IMR-90 (cell line): ENCODE results near the gene MBD1. TPM values are rescaled to one million over a fixed set of nuclear protein-coding genes. Genes with fewer than 3 reads are reported as not detected.

Experiments used
- ATAC-seq: fragments of 200-7000 bp; cut with Tn5 transposase; 2 replicates; pipeline ENCODE4 v1.9.1; 2020; ENCODE audit warnings: low read depth, mild to moderate bottlenecking, moderate library complexity
- BruUV-seq: library from RNA; stranded (reverse); fragments of 400-500 nt; replicated peaks from 2 replicates; lab custom pipeline; 2021; lab: Mats Ljungman, UMichigan
- CTCF ChIA-PET: fragments of 300-600 bp; formaldehyde crosslinking; extraction: SDS; loops from one replicate; lab custom pipeline; 2021; ENCODE audit warnings: antibody characterized with exemption; lab: Yijun Ruan, JAX
- POLR2A ChIA-PET: fragments of 300-600 bp; sonication (Branson Sonifier 250); formaldehyde crosslinking; loops from one replicate; lab custom pipeline; 2022; ENCODE audit warnings: antibody characterized with exemption; ENCODE audit not compliant: unreplicated experiment; lab: Charles Lee
- DNase-seq: peaks from one replicate; pipeline ENCODE4 v3.0.0; 2013
- H2AFZ ChIP-seq: replicated peaks from 2 replicates; pipeline ENCODE3; 2013; ENCODE audit warnings: low read length, mild to moderate bottlenecking; ENCODE audit not compliant: poor library complexity
- H2AK5ac ChIP-seq: 2 replicates; pipeline ENCODE4 v1.6.1; 2013; ENCODE audit warnings: low read depth, low read length, inconsistent platforms
- H2AK9ac ChIP-seq: replicated peaks from 2 replicates; pipeline ENCODE3; 2013; ENCODE audit warnings: mild to moderate bottlenecking, low read depth, low read length, moderate library complexity; ENCODE audit not compliant: poor library complexity
- H2BK120ac ChIP-seq: 2 replicates; pipeline ENCODE4 v1.6.1; 2013; ENCODE audit warnings: low read depth, low read length, inconsistent platforms
- H2BK15ac ChIP-seq: 3 replicates; pipeline ENCODE4 v1.6.1; 2013; ENCODE audit warnings: low read depth, low read length, inconsistent platforms
- H2BK20ac ChIP-seq: 2 replicates; pipeline ENCODE4 v1.6.1; 2013; ENCODE audit warnings: low read depth, mild to moderate bottlenecking, inconsistent platforms, low read length, moderate library complexity
- H2BK5ac ChIP-seq: 2 replicates; pipeline ENCODE4 v1.6.1; 2013; ENCODE audit warnings: mild to moderate bottlenecking, low read depth, low read length, inconsistent platforms; ENCODE audit not compliant: poor library complexity, severe bottlenecking
- H3K14ac ChIP-seq: replicated peaks from 2 replicates; pipeline ENCODE4 v1.6.1; 2013; ENCODE audit warnings: low read depth, low read length, inconsistent platforms
- H3K18ac ChIP-seq: 2 replicates; pipeline ENCODE4 v1.6.1; 2013; ENCODE audit warnings: low read depth, low read length, control low read depth
- H3K23ac ChIP-seq: 2 replicates; pipeline ENCODE4 v1.6.1; 2013; ENCODE audit warnings: low read depth, low read length, inconsistent platforms
- H3K27ac ChIP-seq: 2 replicates; pipeline ENCODE4 v1.5.1; 2013; ENCODE audit warnings: mild to moderate bottlenecking, control low read depth, low read length; ENCODE audit not compliant: insufficient read depth
- H3K27me3 ChIP-seq: 2 replicates; pipeline ENCODE4 v1.6.1; 2013; ENCODE audit warnings: low read length; ENCODE audit not compliant: control insufficient read depth, insufficient read depth
- H3K36me3 ChIP-seq: 2 replicates; pipeline ENCODE4 v1.6.1; 2013; ENCODE audit warnings: low read length, mixed read lengths; ENCODE audit not compliant: control insufficient read depth, insufficient read depth
- H3K4ac ChIP-seq: 2 replicates; pipeline ENCODE4 v1.6.1; 2013; ENCODE audit warnings: low read depth, low read length, inconsistent platforms
- H3K4me1 ChIP-seq: 2 replicates; pipeline ENCODE4 v1.6.1; 2013; ENCODE audit warnings: low read length, mixed read lengths; ENCODE audit not compliant: control insufficient read depth, insufficient read depth
- H3K4me2 ChIP-seq: 2 replicates; pipeline ENCODE4 v1.6.1; 2013; ENCODE audit warnings: low read depth, mild to moderate bottlenecking, control low read depth, low read length, moderate library complexity
- H3K4me3 ChIP-seq: 2 replicates; pipeline ENCODE4 v1.5.1; 2013; ENCODE audit warnings: low read depth, mild to moderate bottlenecking, control low read depth, low read length, moderate library complexity; ENCODE audit not compliant: insufficient read depth
- H3K56ac ChIP-seq: 2 replicates; pipeline ENCODE4 v1.6.1; 2013; ENCODE audit warnings: low read length, inconsistent platforms; ENCODE audit not compliant: insufficient read depth; ENCODE audit errors: extremely low read depth
- H3K79me1 ChIP-seq, 2 experiments: 2 replicates each; pipeline ENCODE4 v1.6.1; 2013; ENCODE audit warnings: low read length in 2 of 2, inconsistent platforms in 1 of 2, low read depth in 1 of 2
- H3K9ac ChIP-seq: 2 replicates; pipeline ENCODE4 v1.6.1; 2013; ENCODE audit warnings: low read depth, low read length, control low read depth
- H3K9me1 ChIP-seq: 2 replicates; pipeline ENCODE4 v1.6.1; 2013; ENCODE audit warnings: low read length, inconsistent platforms; ENCODE audit not compliant: insufficient read depth
- H3K9me3 ChIP-seq: 2 replicates; pipeline ENCODE4 v1.6.1; 2013; ENCODE audit warnings: low read length; ENCODE audit not compliant: control insufficient read depth, insufficient read depth
- H4K20me1 ChIP-seq: 2 replicates; pipeline ENCODE4 v1.6.1; 2013; ENCODE audit warnings: low read length, inconsistent platforms; ENCODE audit not compliant: insufficient read depth
- H4K5ac ChIP-seq: 2 replicates; pipeline ENCODE4 v1.6.1; 2013; ENCODE audit warnings: mild to moderate bottlenecking, low read depth, low read length, control low read depth
- H4K8ac ChIP-seq, 2 experiments: 2 replicates each; pipeline ENCODE4 v1.6.1; 2013; ENCODE audit warnings: low read depth in 2 of 2, low read length in 2 of 2, control low read depth in 1 of 2, inconsistent platforms in 1 of 2
- H4K91ac ChIP-seq: 2 replicates; pipeline ENCODE4 v1.6.1; 2013; ENCODE audit warnings: low read depth, low read length, inconsistent platforms; ENCODE audit not compliant: insufficient read depth
- BHLHE40 ChIP-seq: fragments of 150-350 bp; IDR thresholded peaks from 2 replicates; pipeline ENCODE4 v1.6.1; 2016; ENCODE audit warnings: mild to moderate bottlenecking, low read depth, low read length
- MAFK ChIP-seq: IDR thresholded peaks from 2 replicates; pipeline ENCODE4 v1.6.1; 2012; ENCODE audit warnings: low read depth, low read length, improper control_type of control experiment
- POLR2A ChIP-seq: IDR thresholded peaks from 2 replicates; pipeline ENCODE4 v1.6.1; 2012; ENCODE audit warnings: mild to moderate bottlenecking, low read depth, low read length
- RAD21 ChIP-seq: IDR thresholded peaks from 2 replicates; pipeline ENCODE4 v1.6.1; 2012; ENCODE audit warnings: low read length, improper control_type of control experiment
- USF2 ChIP-seq: fragments of 150-350 bp; IDR thresholded peaks from 2 replicates; pipeline ENCODE4 v1.6.1; 2017; ENCODE audit warnings: mild to moderate bottlenecking, antibody characterized with exemption, low read length, low read depth
- WGBS, 2 experiments: methylation state at CpG; one replicate each; pipeline versions ENCODE4 v1.1.5 to v1.1.7; 2013; ENCODE audit warnings: missing lambda C conversion rate in 2 of 2; ENCODE audit not compliant: insufficient read length in 1 of 2; ENCODE audit errors: extremely low coverage in 2 of 2; 5-methylcytosine and 5-hydroxymethylcytosine counted together
- dilution Hi-C: fragments of 300-500 bp; cut with HindIII; formaldehyde crosslinking; loops from one replicate; pipeline ENCODE4 v1.14.3; 2018; ENCODE audit warnings: low sequenced_read_pairs; ENCODE audit not compliant: unreplicated experiment
- in situ Hi-C: fragments of 300-500 bp; cut with MboI; formaldehyde crosslinking; loops from 3 replicates; pipeline ENCODE4 v1.14.3; 2019; ENCODE audit warnings: low sequenced_read_pairs, inconsistent platforms, mixed read lengths
- intact Hi-C: fragments of 100-400 bp; cut with micrococcal nuclease; formaldehyde crosslinking; loops from 2 replicates; pipeline ENCODE4 v1.10.0; 2022
- polyA plus RNA-seq, 3 experiments: library from polyadenylated mRNA; depleted of rRNA; stranded (reverse); fragments of >200 nt; gene quantifications; 2 replicates each; pipeline ENCODE4 v1.2.3, GENCODE V29; 2012; ENCODE audit warnings: low replicate concordance in 1 of 3
- total RNA-seq: library from RNA; depleted of rRNA; stranded (reverse); fragments of >200 nt; gene quantifications from 2 replicates; pipeline ENCODE4 v1.2.3, GENCODE V29; 2012

Gene MBD1
- total and polyA plus RNA-seq, 2 of the 4 experiments (the other 2 are of a cell fraction) = 31.7 to 56.5 TPM

GRCh38 chr18:50327983-50328382, 46.7 kb upstream of the MBD1 start (continued):
- TF ChIP-seq RAD21 = no peak
- TF ChIP-seq USF2 = no peak
- no peak for TF ChIP-seq POLR2A

GRCh38 chr18:50320719-50321118, 39.4 kb upstream of the MBD1 start:
- Histone ChIP-seq H4K5ac (no peak overlapping the region), H3K4me1 (no peaks in the 10 kb centered on the region), H3K4me3 (no peak overlapping the region), H3K79me1 (no peaks in the 10 kb centered on the region), H3K56ac (no peak overlapping the region), H3K9me1 (no peaks in the 10 kb centered on the region), H2AFZ (no peak overlapping the region), H3K4me2 (no peak overlapping the region), H2BK120ac (no peak overlapping the region), H2BK20ac (no peak overlapping the region), H3K36me3 (no peaks in the 10 kb centered on the region), H2BK5ac (no peak overlapping the region), H4K91ac (no peak overlapping the region), H3K23ac (no peak overlapping the region), H3K14ac (no peak overlapping the region), H3K27ac (no peak overlapping the region), H4K20me1 (no peaks in the 10 kb centered on the region), H3K9me3 (no peaks in the 10 kb centered on the region), H3K27me3 (no peaks in the 10 kb centered on the region), H4K8ac (no peak overlapping the region), H3K9ac (no peak overlapping the region), H3K18ac (no peak overlapping the region), H2BK15ac (no peak overlapping the region), H3K4ac (no peak overlapping the region), H2AK5ac (no peak overlapping the region), H2AK9ac (no peak overlapping the region)
- ChIA-PET CTCF (interaction anchor here (0.7 kb wide), 1 partner anchor 36 kb away, joined by 4 read pairs; no protein-coding TSS in a partner anchor), POLR2A (no interaction called here)
- TF ChIP-seq POLR2A = no peak
- TF ChIP-seq MAFK = no peak
- TF ChIP-seq BHLHE40 = no peak
- in situ Hi-C loops = no loop called here
- DNase-seq = no peak
- no peak for ATAC-seq
- WGBS, 2 experiments = no CpG with 5 or more reads among the region's 5 CpGs
- dilution Hi-C loops = no loop called here
- no TSS peak for BruUV-seq
- intact Hi-C loops = no loop called here
